ENCODE data around the gene NOTUM. TPM values are rescaled to one million over a fixed set of nuclear protein-coding genes. Genes with fewer than 3 reads are reported as not detected.

NOTUM gene
- total and polyA plus RNA-seq, 9 donors = 2.8 to 7.6 (median 3.4) TPM

DNA sequence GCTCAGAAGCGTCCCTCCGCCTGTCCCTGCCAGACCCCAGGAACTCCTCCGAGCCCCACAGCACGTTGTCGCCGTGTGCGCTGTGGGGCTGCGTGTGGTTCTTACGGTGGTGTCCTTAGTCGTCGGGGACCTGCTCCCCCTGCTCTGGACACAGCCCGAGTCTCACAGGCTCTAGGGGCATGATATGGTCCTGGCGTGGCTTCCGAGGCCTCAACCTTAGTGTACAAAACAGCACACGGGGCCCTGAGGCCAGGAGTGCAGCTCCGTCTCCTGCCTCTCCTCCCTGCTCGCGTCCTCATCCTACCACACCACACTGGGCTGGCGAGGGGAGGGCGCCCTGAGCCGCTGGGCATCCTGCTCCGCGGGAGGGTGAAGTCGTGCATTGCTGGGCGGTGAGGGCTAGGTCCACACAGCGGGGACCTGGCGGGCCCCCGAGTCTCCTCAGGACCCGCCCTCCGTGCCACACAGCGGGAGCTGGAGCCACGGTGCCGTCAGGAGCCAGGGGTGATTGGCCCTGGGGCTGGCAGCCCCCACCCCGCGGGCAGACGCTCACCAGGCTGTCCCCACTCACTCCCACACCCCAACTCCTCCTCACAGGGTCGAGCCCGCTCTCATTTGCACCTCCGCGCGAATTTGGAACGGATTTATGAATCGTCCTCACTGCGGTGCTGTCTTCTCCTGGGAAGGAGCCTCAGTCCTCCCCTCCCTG, 32.3 kb downstream of the NOTUM start:
- Histone ChIP-seq H3K4me3 (ENCODE audit: low read length) (peak overlapping the region; percentile 49), H3K36me3 (ENCODE audit: control insufficient read depth, insufficient read depth, low read length) (peaks cover 11% of the 10 kb centered on the region), H3K27me3 (ENCODE audit: control insufficient read depth, insufficient read depth, low read length) (peaks cover 14% of the 10 kb centered on the region), H3K9me3 (replicated peaks; ENCODE audit: control insufficient read depth, low read depth, low read length) (no peaks in the 10 kb centered on the region), H3K4me1 (ENCODE audit: control insufficient read depth, insufficient read depth, low read length) (peaks cover 63% of the 10 kb centered on the region), H3K27ac (ENCODE audit: low read length) (no peak overlapping the region)
- 11% methylated on average over 39 of the region's 44 CpGs for WGBS (ENCODE audit: insufficient coverage)
- no peak for DNase-seq

DNA sequence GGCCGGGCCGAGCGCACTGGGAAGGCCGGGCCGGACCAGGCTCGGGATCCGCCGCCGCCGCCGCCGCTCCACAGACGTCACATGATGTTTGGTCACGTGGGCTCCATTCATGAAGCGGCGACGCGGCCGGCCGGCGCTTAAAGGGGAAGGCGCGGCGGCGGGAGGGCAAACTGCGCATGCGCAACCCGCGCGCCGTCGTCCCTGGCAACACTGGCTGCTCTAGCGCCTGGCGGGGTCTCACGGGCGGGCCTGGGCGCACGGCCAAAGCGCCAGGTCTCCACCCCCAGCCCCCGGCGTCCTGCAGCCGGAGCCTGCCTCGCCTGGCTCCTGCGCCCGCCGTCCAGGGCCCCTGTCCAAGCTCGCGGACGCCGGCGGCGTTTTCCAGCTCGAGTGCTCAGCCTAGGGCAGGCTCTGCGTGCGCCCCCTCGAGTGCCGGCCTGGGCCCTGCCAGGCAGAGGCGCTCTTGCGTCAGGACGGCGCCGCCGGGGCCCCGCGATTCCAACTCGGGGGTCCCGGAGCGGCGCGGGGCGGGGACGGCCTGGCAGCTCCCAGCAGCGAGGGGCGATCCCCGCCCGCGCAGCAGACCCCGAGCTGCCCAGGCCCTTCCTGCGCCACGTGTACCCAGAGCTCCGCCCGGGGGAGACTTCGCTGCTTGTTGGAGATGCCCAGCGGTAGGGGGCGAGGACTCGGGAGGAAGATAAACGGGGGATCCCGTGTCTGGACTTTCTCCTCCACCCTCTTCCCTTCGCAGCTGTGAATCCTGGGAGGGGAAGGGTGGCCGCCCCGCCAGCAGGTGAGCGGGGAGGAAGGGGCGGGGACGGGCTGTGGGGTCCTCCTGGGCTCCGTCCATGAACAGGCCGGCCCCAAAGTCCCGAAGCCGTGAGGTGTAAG, 33.1 kb downstream of the NOTUM start, which contains the start of gene MAFG:
Gene MAFG (minus strand): TSS at position 83 of the 891 bp plus-strand sequence. CDS start 4,550 bp downstream, outside the sequence.
- DNase-seq = peak; percentile 99
- H3K4me3 ChIP-seq (ENCODE audit: low read length) = peak within 1 kb of the TSS; percentile 76
- H3K4me1 ChIP-seq (ENCODE audit: control insufficient read depth, insufficient read depth, low read length) = peaks cover 71% of the 10 kb centered on the region
- H3K36me3 ChIP-seq (ENCODE audit: control insufficient read depth, insufficient read depth, low read length) = peaks cover 4% of the 10 kb centered on the region
- peak within 1 kb of the TSS; percentile 94 for H3K27ac ChIP-seq (ENCODE audit: low read length)
- H3K9me3 ChIP-seq (replicated peaks; ENCODE audit: control insufficient read depth, low read depth, low read length) = no peaks in the 10 kb centered on the region
- peaks cover 14% of the 10 kb centered on the region for H3K27me3 ChIP-seq (ENCODE audit: control insufficient read depth, insufficient read depth, low read length)
- WGBS (ENCODE audit: insufficient coverage) = under 1% methylated on average over 86 of the region's 98 CpGs

DNA sequence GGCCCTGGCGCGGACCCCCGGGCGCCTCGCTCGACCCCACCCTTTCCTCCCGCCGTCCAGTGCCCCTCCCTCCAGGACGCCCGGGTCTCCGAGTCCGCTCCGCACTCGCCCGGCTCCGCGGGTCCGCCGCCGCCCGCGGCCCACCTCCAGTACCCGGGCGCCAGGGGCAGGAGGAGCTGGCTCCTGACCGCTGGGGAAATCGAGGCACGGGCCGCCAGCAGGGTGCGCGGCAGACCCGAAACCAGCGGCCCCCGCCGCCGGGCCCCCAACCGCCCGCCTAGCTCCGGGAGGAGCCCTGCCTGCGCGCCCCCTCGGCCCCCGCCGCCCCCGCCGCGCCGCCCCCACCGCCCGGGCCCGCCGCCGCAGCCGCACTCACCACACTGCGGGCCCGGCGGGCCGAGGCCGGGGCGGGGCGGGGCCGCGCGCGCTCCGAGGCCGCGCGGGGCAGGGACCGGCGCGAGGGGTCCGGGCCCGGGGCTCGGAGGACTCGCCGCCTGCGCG, 33.8 kb downstream of the NOTUM start:
- H3K36me3 ChIP-seq (ENCODE audit: control insufficient read depth, insufficient read depth, low read length) = peaks cover 6% of the 10 kb centered on the region
- H3K27ac ChIP-seq (ENCODE audit: low read length) = peak overlapping the region; percentile 42
- H3K4me1 ChIP-seq (ENCODE audit: control insufficient read depth, insufficient read depth, low read length) = peaks cover 74% of the 10 kb centered on the region
- peak; percentile 53 for DNase-seq
- peaks cover 14% of the 10 kb centered on the region for H3K27me3 ChIP-seq (ENCODE audit: control insufficient read depth, insufficient read depth, low read length)
- no peaks in the 10 kb centered on the region for H3K9me3 ChIP-seq (replicated peaks; ENCODE audit: control insufficient read depth, low read depth, low read length)
- H3K4me3 ChIP-seq (ENCODE audit: low read length) = peak overlapping the region; percentile 76
- under 1% methylated on average over 63 of the region's 78 CpGs for WGBS (ENCODE audit: insufficient coverage)

DNA sequence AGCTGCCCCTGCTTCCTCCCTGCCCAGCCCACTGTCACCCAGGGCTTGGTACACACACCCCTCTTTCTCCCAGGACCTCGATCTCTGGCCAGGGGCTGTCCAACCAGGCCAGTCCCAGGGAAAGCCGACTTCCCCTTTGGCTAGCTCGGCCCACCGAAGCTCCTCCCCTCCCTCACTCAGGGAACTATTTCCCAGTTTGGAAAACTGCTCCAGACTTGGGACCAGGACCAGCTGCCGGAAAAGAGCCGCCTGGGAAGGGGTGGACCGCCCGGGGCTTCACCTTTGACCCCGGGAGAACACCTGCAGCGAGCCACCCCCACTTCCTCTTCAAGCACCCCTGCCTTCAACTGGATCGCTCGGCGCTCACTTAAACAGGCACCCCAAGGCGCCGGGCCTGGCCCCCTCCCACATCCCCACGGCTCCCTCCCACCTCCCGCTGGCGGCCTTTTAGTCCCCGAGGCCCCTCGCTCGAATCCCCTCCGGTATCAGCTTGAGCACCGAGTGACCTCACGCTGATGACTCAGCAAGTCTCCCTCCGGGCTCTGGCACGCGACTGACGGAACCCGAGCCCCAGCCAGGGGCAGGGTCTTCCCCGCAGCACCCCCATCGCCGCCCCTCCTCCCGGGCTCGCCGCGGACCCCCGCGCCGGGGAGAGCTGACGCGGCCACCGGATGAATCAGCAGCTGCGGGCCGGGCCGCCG, 34.4 kb downstream of the NOTUM start:
- H3K27me3 ChIP-seq (ENCODE audit: control insufficient read depth, insufficient read depth, low read length) = peaks cover 14% of the 10 kb centered on the region
- 0% methylated on average over 46 of the region's 46 CpGs for WGBS (ENCODE audit: insufficient coverage)
- peak overlapping the region; percentile 94 for H3K27ac ChIP-seq (ENCODE audit: low read length)
- peaks cover 71% of the 10 kb centered on the region for H3K4me1 ChIP-seq (ENCODE audit: control insufficient read depth, insufficient read depth, low read length)
- H3K4me3 ChIP-seq (ENCODE audit: low read length) = peak overlapping the region; percentile 76
- peak; percentile 88 for DNase-seq
- peaks cover 10% of the 10 kb centered on the region for H3K36me3 ChIP-seq (ENCODE audit: control insufficient read depth, insufficient read depth, low read length)
- H3K9me3 ChIP-seq (replicated peaks; ENCODE audit: control insufficient read depth, low read depth, low read length) = no peaks in the 10 kb centered on the region

DNA sequence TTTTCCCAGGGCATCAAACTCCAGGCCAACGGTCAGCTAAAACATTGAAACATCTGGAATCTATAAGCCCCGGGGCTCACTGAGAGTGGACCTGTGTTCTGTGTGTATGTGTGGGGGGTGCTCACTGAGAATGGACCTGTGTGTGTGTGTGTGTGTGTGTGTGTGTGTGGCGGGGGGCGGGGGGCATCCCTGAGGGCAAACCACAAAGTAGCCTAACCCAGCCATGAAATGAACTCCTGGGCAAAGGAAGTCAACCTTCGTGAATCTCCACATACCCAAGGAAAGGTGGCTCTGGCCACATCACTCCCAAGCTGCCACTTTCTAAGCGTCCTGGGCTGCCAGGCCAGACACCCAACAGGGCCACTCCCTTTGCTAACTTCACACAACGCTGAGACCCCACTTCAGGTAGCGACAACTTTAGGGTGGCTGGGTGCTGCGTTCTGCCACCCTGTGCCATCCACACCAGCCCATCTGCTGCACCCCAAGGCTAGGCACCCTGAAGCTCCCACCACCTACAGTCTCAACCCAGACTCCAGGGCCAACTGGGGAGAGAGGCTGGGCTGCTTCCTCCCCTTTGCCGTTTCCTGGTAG, 35.0 kb downstream of the NOTUM start:
- no peak for DNase-seq
- peaks cover 14% of the 10 kb centered on the region for H3K36me3 ChIP-seq (ENCODE audit: control insufficient read depth, insufficient read depth, low read length)
- no peaks in the 10 kb centered on the region for H3K9me3 ChIP-seq (replicated peaks; ENCODE audit: control insufficient read depth, low read depth, low read length)
- H3K27me3 ChIP-seq (ENCODE audit: control insufficient read depth, insufficient read depth, low read length) = peaks cover 14% of the 10 kb centered on the region
- H3K27ac ChIP-seq (ENCODE audit: low read length) = peak overlapping the region; percentile 94
- 55% methylated on average over 7 of the region's 10 CpGs for whole genome bisulfite sequencing (ENCODE audit: insufficient coverage)
- H3K4me3 ChIP-seq (ENCODE audit: low read length) = peak overlapping the region; percentile 76
- peaks cover 65% of the 10 kb centered on the region for H3K4me1 ChIP-seq (ENCODE audit: control insufficient read depth, insufficient read depth, low read length)

DNA sequence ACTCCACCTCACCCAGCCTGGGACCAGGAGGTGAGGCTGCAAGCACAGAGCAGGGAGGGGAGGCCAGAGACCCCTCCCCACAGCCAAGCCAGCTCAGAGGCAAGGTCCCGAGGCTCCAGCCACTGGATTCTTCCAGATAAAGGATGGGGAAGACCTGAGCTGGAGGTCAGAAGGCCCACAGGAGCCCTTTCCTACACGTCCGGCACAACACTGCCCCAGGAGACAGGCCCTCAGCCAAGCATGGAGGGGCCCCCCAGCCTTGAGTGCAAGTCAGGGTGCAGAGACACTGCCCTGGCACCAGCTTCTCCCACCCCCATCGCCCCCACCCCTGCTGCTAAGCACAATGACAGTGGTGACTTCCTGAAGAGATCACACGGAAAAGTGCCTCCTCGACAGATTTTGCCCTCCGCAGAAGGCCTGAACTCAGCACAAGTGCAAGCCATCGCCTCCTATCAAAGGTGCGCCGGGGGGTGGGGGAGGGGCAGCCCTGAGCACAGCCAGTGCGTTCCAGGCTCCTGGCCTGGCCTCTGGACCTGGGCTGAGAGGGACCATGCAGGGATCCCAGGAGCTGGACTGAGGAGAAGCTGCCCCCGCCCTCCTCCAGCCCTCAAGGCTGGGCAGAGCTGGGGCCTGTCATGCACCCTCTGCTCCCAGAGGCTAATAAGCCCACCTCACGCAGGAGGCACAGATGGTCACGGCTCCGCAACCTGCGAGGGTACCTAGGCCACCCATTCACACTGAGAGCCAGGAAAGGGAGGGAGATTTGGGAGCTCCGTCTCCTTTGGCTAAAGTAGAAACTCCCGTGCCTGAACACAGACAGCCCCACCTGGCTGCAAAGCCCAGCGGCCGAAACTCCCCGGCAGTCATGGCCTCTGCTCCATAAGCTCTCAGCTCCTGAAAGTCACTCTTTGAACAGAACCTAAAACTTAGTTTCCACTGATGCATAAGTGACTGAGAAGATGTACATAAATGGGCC, 36.1 kb downstream of the NOTUM start:
- no peaks in the 10 kb centered on the region for H3K9me3 ChIP-seq (replicated peaks; ENCODE audit: control insufficient read depth, low read depth, low read length)
- H3K36me3 ChIP-seq (ENCODE audit: control insufficient read depth, insufficient read depth, low read length) = peaks cover 25% of the 10 kb centered on the region
- H3K27ac ChIP-seq (ENCODE audit: low read length) = no peak overlapping the region
- H3K27me3 ChIP-seq (ENCODE audit: control insufficient read depth, insufficient read depth, low read length) = peaks cover 14% of the 10 kb centered on the region
- H3K4me1 ChIP-seq (ENCODE audit: control insufficient read depth, insufficient read depth, low read length) = peaks cover 54% of the 10 kb centered on the region
- H3K4me3 ChIP-seq (ENCODE audit: low read length) = no peak overlapping the region
- no peak for DNase-seq
- 46% methylated on average over 12 of the region's 21 CpGs for WGBS (ENCODE audit: insufficient coverage)

DNA sequence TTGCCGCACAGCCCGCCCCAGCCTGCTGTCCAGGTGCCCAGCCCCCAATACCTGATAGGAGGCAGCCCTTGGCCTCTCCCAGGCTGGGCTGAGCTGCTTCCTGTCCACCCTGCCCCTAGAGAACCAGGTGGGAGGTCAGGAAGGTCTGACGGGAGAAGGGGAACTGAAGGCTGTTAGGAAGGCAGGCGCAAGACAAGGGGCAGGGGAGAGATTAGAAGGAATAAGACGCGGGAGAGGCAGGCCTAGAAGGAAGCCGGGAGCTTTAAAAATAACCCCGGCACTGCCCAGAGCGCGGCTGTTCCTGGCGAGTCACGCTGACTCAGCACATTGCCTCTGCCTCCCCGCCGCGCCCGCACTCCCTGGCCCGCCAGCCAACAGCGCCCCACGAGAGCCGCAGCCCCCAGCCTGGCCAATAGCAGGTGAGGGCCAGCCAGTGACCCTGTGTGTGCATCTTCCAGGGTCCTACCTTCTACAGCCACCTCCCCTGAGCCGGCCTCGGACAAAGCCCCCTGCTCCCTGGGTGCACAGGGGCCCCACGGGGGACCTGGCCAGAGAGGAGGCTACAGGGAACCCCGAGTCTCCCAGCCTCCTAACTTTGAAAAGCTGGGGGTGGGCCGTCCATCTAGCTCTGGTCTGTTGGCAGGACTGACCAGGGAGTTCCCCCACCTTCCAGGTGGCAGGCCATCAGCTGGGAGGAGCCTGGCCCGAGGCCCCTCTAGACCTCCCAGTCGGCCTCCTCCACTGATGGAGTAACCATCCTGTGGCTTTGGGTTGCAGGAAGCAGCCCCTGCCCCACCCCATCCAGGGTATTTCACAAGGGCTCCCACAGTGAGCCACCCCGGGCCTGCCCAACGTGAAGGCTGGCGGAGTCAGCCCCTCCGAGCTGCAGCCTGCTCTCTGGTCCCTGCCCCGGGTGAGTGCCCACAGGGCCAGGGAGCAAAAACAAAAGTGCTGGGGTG, 37.4 kb downstream of the NOTUM start:
- whole genome bisulfite sequencing (ENCODE audit: insufficient coverage) = 14% methylated on average over 24 of the region's 32 CpGs
- peaks cover 5% of the 10 kb centered on the region for H3K27me3 ChIP-seq (ENCODE audit: control insufficient read depth, insufficient read depth, low read length)
- no peaks in the 10 kb centered on the region for H3K9me3 ChIP-seq (replicated peaks; ENCODE audit: control insufficient read depth, low read depth, low read length)
- peaks cover 46% of the 10 kb centered on the region for H3K4me1 ChIP-seq (ENCODE audit: control insufficient read depth, insufficient read depth, low read length)
- peak; percentile 81 for DNase-seq
- H3K4me3 ChIP-seq (ENCODE audit: low read length) = peak overlapping the region; percentile 19
- peak overlapping the region; percentile 69 for H3K27ac ChIP-seq (ENCODE audit: low read length)
- peaks cover 36% of the 10 kb centered on the region for H3K36me3 ChIP-seq (ENCODE audit: control insufficient read depth, insufficient read depth, low read length)

DNA sequence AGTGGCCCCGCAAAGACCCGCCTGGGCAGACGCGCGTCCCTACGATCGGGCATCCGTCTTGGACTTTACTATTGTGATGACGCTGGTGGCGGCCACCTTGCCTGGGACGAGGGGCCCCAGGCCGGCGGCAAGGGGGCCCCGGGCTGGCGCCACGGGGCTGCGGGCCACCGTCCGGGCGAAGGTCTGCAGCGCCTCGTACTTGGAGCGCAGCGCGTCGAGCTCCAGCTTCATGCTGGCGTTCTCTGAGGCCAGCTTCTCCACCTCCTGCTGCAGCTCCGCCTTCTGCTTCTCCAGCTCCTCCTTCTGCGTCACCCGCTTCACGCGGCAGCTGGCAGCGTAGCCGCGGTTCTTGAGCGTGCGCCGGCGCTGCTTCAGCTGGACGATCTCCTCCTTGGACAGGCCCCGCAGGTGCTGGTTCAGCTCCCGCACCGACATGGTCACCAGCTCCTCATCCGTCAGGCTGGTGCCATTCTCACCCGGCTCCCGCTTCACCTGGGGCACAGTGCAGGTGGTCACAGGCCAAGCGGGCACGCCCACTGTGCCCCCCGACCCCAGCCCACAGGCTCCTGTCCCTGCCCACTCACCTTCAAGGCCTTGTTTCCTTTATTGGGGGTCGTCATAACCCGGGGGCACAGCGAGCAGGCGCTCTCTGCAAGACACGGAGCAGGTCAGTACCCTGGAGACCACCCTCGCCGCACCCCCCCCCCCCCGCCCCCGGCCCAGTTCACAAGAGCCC, 38.3 kb downstream of the NOTUM start:
- Histone ChIP-seq H3K27ac (ENCODE audit: low read length) (peak overlapping the region; percentile 69), H3K4me3 (ENCODE audit: low read length) (peak overlapping the region; percentile 19), H3K27me3 (ENCODE audit: control insufficient read depth, insufficient read depth, low read length) (no peaks in the 10 kb centered on the region), H3K36me3 (ENCODE audit: control insufficient read depth, insufficient read depth, low read length) (peaks cover 36% of the 10 kb centered on the region), H3K9me3 (replicated peaks; ENCODE audit: control insufficient read depth, low read depth, low read length) (no peaks in the 10 kb centered on the region), H3K4me1 (ENCODE audit: control insufficient read depth, insufficient read depth, low read length) (peaks cover 44% of the 10 kb centered on the region)
- no peak for DNase-seq
- WGBS (ENCODE audit: insufficient coverage) = 90% methylated on average over 49 of the region's 58 CpGs

All from muscle of leg (tissue), 11 donors.